Stimulated activated CD8-positive, alpha-beta memory T cell treated with anti-CD3 and anti-CD28 coated beads, Interleukin-4, amount 100 ng/mL, for 1 hour (primary cell): ENCODE data around the gene MAT1A.
"Not testable (repeated sequence)": the region's sequence is repeated elsewhere in the genome, so short reads cannot be mapped to it uniquely, and the experiment has no call there.

Source experiments
- DNase-seq, 2 donors: peaks; one replicate each; pipeline ENCODE4 v3.0.0-alpha.2; 2020; ENCODE audit warnings: low read depth in 2 of 2, low spot score in 1 of 2

Gene MAT1A

DNA sequence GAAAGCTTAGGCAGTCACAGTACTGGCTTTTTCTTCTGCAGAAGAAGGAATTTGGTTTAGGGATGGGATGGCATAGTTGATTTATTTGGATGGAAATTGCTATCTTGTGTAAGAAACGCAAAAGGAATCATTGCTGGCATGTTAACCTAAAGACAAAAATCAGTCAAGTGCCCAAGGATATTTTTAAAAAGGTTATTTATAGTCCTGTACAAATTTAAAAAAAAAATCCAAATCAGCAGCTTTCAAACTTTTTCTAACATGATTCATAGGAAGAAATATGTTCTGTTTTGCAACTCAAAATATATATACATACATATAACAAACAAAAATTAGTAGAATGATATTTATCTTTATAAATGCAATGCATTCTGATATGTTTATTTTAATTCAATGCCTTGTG, 55.6 kb downstream of the MAT1A start:
- not testable (repeated sequence) for DNase-seq

DNA sequence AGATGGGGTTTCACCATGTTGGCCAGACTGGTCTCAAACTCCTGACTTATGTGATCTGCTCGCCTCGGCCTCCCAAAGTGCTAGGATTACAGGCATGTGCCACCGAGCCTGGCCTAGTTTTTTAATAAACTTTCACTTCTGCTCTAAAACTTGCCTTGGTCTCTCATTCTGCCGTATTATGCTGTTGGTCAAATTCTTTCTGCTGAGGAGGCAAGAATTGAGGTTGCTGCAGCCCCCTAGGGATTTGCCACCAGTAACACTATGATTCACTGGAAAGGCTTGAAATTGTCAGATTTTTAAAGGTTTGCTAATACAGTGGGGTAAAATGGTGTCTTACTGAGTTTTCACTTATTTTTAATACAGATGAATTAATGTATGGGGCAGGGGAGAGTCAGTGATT, 62.7 kb downstream of the MAT1A start:
- DNase-seq: not testable (repeated sequence)

DNA sequence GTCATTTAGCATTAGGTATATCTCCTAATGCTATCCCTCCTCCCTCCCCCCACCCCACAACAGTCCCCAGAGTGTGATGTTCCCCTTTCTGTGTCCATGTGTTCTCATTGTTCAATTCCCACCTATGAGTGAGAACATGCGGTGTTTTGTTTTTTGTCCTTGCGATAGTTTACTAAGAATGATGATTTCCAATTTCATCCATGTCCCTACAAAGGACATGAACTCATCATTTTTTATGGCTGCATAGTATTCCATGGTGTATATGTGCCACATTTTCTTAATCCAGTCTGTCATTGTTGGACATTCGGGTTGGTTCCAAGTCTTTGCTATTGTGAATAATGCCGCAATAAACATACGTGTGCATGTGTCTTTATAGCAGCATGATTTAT, 66.4 kb downstream of the MAT1A start:
- not testable (repeated sequence) for DNase-seq
